Measurements from ENCODE around the gene DUSP10.

Gene DUSP10

GRCh38 chr1:221741703-221742554, at the start of gene DUSP10:
DUSP10 (minus strand) TSS chr1:221742089; CDS start chr1:221739744, 2,345 bp downstream.
- H3K4me3 Mint-ChIP-seq = no peak within 1 kb of the TSS
- no peaks in the 10 kb centered on the region for H3K27me3 Mint-ChIP-seq
- peaks cover 11% of the 10 kb centered on the region for H3K36me3 Mint-ChIP-seq
- ATAC-seq (ENCODE audit: low read depth) (peak; percentile 73), DNase-seq (ENCODE audit: low spot score in 2 of 2) (peak; percentile 93 to 99)
- H3K4me1 Mint-ChIP-seq = peaks cover 31% of the 10 kb centered on the region
- no peak within 1 kb of the TSS for H3K27ac Mint-ChIP-seq
- H3K9me3 Mint-ChIP-seq = no peaks in the 10 kb centered on the region

GRCh38 chr1:221788466-221788865, 46.6 kb upstream of the DUSP10 start:
- Mint-ChIP-seq H3K9me3 (no peaks in the 10 kb centered on the region), H3K4me1 (peaks cover 15% of the 10 kb centered on the region), H3K27me3 (no peaks in the 10 kb centered on the region), H3K4me3 (no peak overlapping the region), H3K27ac (no peak overlapping the region), H3K36me3 (no peaks in the 10 kb centered on the region)
- no peak for DNase-seq (ENCODE audit: low spot score in 2 of 2)
- ATAC-seq (ENCODE audit: low read depth) = no peak

- H3K9me3 Mint-ChIP-seq = no peaks in the 10 kb centered on the region
- no peak for DNase-seq (ENCODE audit: low spot score in 2 of 2)
- H3K4me3 Mint-ChIP-seq = no peak overlapping the region
- no peaks in the 10 kb centered on the region for H3K36me3 Mint-ChIP-seq
- H3K27me3 Mint-ChIP-seq = no peaks in the 10 kb centered on the region
- H3K27ac Mint-ChIP-seq = no peak overlapping the region
- peaks cover 4% of the 10 kb centered on the region for H3K4me1 Mint-ChIP-seq
- no peak for ATAC-seq (ENCODE audit: low read depth)
Observed at GRCh38 chr1:221786647-221787046, 44.8 kb upstream of the DUSP10 start.

- H3K9me3 Mint-ChIP-seq = no peaks in the 10 kb centered on the region
- DNase-seq (ENCODE audit: low spot score in 2 of 2) (no peak), ATAC-seq (ENCODE audit: low read depth) (peak; percentile 74)
- no peak overlapping the region for H3K4me3 Mint-ChIP-seq
- H3K27me3 Mint-ChIP-seq = no peaks in the 10 kb centered on the region
- no peak overlapping the region for H3K27ac Mint-ChIP-seq
- no peaks in the 10 kb centered on the region for H3K36me3 Mint-ChIP-seq
- H3K4me1 Mint-ChIP-seq = peaks cover 12% of the 10 kb centered on the region
Observed at GRCh38 chr1:221783936-221784335, 42.0 kb upstream of the DUSP10 start.

GRCh38 chr1:221783437-221783836, 41.5 kb upstream of the DUSP10 start:
- Mint-ChIP-seq H3K27me3 (no peaks in the 10 kb centered on the region), H3K4me3 (no peak overlapping the region), H3K36me3 (no peaks in the 10 kb centered on the region), H3K4me1 (peaks cover 17% of the 10 kb centered on the region), H3K9me3 (no peaks in the 10 kb centered on the region), H3K27ac (no peak overlapping the region)
- no peak for ATAC-seq (ENCODE audit: low read depth)
- DNase-seq (ENCODE audit: low spot score in 2 of 2) = no peak

- Mint-ChIP-seq H3K27ac (no peak overlapping the region), H3K9me3 (no peaks in the 10 kb centered on the region), H3K4me1 (peaks cover 21% of the 10 kb centered on the region)
Observed at GRCh38 chr1:221782970-221783369, 41.1 kb upstream of the DUSP10 start.

GRCh38 chr1:221782477-221782876, 40.6 kb upstream of the DUSP10 start:
- Mint-ChIP-seq H3K9me3 (no peaks in the 10 kb centered on the region), H3K27ac (no peak overlapping the region), H3K36me3 (no peaks in the 10 kb centered on the region), H3K4me1 (peaks cover 21% of the 10 kb centered on the region), H3K4me3 (no peak overlapping the region), H3K27me3 (no peaks in the 10 kb centered on the region)
- DNase-seq (ENCODE audit: low spot score in 2 of 2) (no peak), ATAC-seq (ENCODE audit: low read depth) (no peak)

More at GRCh38 chr1:221782970-221783369, 41.1 kb upstream of the DUSP10 start:
- Mint-ChIP-seq H3K36me3 (no peaks in the 10 kb centered on the region), H3K27me3 (no peaks in the 10 kb centered on the region), H3K4me3 (no peak overlapping the region)
- DNase-seq (ENCODE audit: low spot score in 2 of 2) (no peak), ATAC-seq (ENCODE audit: low read depth) (no peak)

- H3K4me3 Mint-ChIP-seq = no peak overlapping the region
- no peak for DNase-seq (ENCODE audit: low spot score in 2 of 2)
- H3K9me3 Mint-ChIP-seq = no peaks in the 10 kb centered on the region
- H3K4me1 Mint-ChIP-seq = peaks cover 27% of the 10 kb centered on the region
- no peak for ATAC-seq (ENCODE audit: low read depth)
- H3K36me3 Mint-ChIP-seq = no peaks in the 10 kb centered on the region
- no peak overlapping the region for H3K27ac Mint-ChIP-seq
- H3K27me3 Mint-ChIP-seq = no peaks in the 10 kb centered on the region
Observed at GRCh38 chr1:221781102-221781755, 39.3 kb upstream of the DUSP10 start.

- no peaks in the 10 kb centered on the region for H3K27me3 Mint-ChIP-seq
- no peak for DNase-seq (ENCODE audit: low spot score in 2 of 2)
- no peak overlapping the region for H3K4me3 Mint-ChIP-seq
- no peak for ATAC-seq (ENCODE audit: low read depth)
- no peaks in the 10 kb centered on the region for H3K9me3 Mint-ChIP-seq
- H3K27ac Mint-ChIP-seq = no peak overlapping the region
- no peaks in the 10 kb centered on the region for H3K36me3 Mint-ChIP-seq
- H3K4me1 Mint-ChIP-seq = peaks cover 30% of the 10 kb centered on the region
Observed at GRCh38 chr1:221780175-221780574, 38.3 kb upstream of the DUSP10 start.

GRCh38 chr1:221779771-221780170, 37.9 kb upstream of the DUSP10 start:
- DNase-seq (ENCODE audit: low spot score in 2 of 2) (no peak), ATAC-seq (ENCODE audit: low read depth) (no peak)
- peaks cover 30% of the 10 kb centered on the region for H3K4me1 Mint-ChIP-seq
- no peak overlapping the region for H3K27ac Mint-ChIP-seq
- H3K4me3 Mint-ChIP-seq = no peak overlapping the region
- no peaks in the 10 kb centered on the region for H3K36me3 Mint-ChIP-seq
- no peaks in the 10 kb centered on the region for H3K27me3 Mint-ChIP-seq
- H3K9me3 Mint-ChIP-seq = no peaks in the 10 kb centered on the region

- DNase-seq (ENCODE audit: low spot score in 2 of 2) (peak; percentile 30 to 57), ATAC-seq (ENCODE audit: low read depth) (peak; percentile 53)
- Mint-ChIP-seq H3K36me3 (no peaks in the 10 kb centered on the region), H3K27ac (peak overlapping the region; percentile 77), H3K27me3 (no peaks in the 10 kb centered on the region), H3K4me1 (peaks cover 27% of the 10 kb centered on the region), H3K9me3 (no peaks in the 10 kb centered on the region), H3K4me3 (peak overlapping the region; percentile 55)
Observed at GRCh38 chr1:221778535-221779142, 36.8 kb upstream of the DUSP10 start.

GRCh38 chr1:221778125-221778524, 36.2 kb upstream of the DUSP10 start:
- ATAC-seq (ENCODE audit: low read depth) (no peak), DNase-seq (ENCODE audit: low spot score in 2 of 2) (no peak)
- Mint-ChIP-seq H3K4me1 (peaks cover 25% of the 10 kb centered on the region), H3K9me3 (no peaks in the 10 kb centered on the region), H3K27ac (peak overlapping the region; percentile 77), H3K27me3 (no peaks in the 10 kb centered on the region), H3K36me3 (no peaks in the 10 kb centered on the region), H3K4me3 (peak overlapping the region; percentile 55)

GRCh38 chr1:221777431-221778072, 35.7 kb upstream of the DUSP10 start:
- H3K27me3 Mint-ChIP-seq = no peaks in the 10 kb centered on the region
- DNase-seq (ENCODE audit: low spot score in 2 of 2) (peak; percentile 47 to 59), ATAC-seq (ENCODE audit: low read depth) (peak; percentile 71)
- no peaks in the 10 kb centered on the region for H3K9me3 Mint-ChIP-seq
- H3K27ac Mint-ChIP-seq = peak overlapping the region; percentile 77
- H3K4me3 Mint-ChIP-seq = peak overlapping the region; percentile 59
- H3K36me3 Mint-ChIP-seq = no peaks in the 10 kb centered on the region
- peaks cover 25% of the 10 kb centered on the region for H3K4me1 Mint-ChIP-seq

Data from memory B cell (primary cell).